ENCODE measurements around the gene MAPKAPK5. TPM values are rescaled to one million over a fixed set of nuclear protein-coding genes. Genes with fewer than 3 reads are reported as not detected.

Gene MAPKAPK5
- total and polyA plus RNA-seq, 2 donors (not counting 3 experiments of a cell fraction or from before 2014, with no cell fraction given): 22.8 to 47.1 TPM

DNA sequence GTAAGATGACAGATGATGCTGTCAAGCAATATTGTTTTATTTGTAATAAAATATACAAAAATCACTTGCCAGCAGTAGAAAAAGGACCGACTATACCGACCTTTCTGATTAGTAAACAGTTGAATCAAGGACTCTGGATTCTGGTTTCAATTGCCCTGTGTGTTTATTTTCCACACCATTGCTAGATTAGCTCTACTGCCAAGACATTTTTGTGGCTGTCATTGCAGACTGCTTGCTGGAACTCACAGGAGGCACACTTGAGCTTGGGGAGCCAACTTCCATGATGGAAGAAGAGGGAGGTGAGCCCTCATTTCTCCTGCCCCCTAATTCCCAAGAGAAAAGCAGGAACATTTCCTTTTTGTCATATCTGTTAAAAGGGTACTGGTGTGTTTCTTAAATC lies 51.3 kb downstream of the MAPKAPK5 start:
- H3K9ac ChIP-seq (replicated peaks; ENCODE audit: extremely low read depth, insufficient read depth, low read length): no peak overlapping the region
- H3K79me2 ChIP-seq (ENCODE audit: control insufficient read depth, insufficient read depth, low read length): no peaks in the 10 kb centered on the region
- no peak overlapping the region for H2AFZ ChIP-seq (ENCODE audit: low read depth, low read length)
- ChIA-PET CTCF (no interaction called here), POLR2A (no interaction called here)
- no peak overlapping the region for H3K4me3 ChIP-seq (replicated peaks in 1 of 3; ENCODE audit: insufficient read depth in 1 of 3, low read depth in 1 of 3, low read length in 3 of 3)
- DNase-seq (ENCODE audit: low read depth, low spot score) (no peak), FAIRE-seq (no peak)
- H3K9me1 ChIP-seq (replicated peaks; ENCODE audit: control insufficient read depth, extremely low read depth, insufficient read depth, low read length): no peaks in the 10 kb centered on the region
- H3K36me3 ChIP-seq (ENCODE audit: control insufficient read depth in 2 of 2, extremely low read depth in 1 of 2, insufficient read depth in 2 of 2, low read length in 2 of 2): peaks cover 16 to 19% of the 10 kb centered on the region in 2 experiments
- H3K27me3 ChIP-seq (ENCODE audit: control insufficient read depth in 2 of 2, insufficient read depth in 2 of 2, low read length in 2 of 2): no peaks in the 10 kb centered on the region
- TF ChIP-seq, protein P1, sequence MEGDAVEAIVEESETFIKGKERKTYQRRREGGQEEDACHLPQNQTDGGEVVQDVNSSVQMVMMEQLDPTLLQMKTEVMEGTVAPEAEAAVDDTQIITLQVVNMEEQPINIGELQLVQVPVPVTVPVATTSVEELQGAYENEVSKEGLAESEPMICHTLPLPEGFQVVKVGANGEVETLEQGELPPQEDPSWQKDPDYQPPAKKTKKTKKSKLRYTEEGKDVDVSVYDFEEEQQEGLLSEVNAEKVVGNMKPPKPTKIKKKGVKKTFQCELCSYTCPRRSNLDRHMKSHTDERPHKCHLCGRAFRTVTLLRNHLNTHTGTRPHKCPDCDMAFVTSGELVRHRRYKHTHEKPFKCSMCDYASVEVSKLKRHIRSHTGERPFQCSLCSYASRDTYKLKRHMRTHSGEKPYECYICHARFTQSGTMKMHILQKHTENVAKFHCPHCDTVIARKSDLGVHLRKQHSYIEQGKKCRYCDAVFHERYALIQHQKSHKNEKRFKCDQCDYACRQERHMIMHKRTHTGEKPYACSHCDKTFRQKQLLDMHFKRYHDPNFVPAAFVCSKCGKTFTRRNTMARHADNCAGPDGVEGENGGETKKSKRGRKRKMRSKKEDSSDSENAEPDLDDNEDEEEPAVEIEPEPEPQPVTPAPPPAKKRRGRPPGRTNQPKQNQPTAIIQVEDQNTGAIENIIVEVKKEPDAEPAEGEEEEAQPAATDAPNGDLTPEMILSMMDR (IDR thresholded peaks at IDR 0.05; ENCODE audit: extremely low read depth in 1 of 2, insufficient read depth in 1 of 2, low read depth in 1 of 2, low read length in 2 of 2): no peak
- TF ChIP-seq POLR2AphosphoS5 (IDR thresholded peaks at IDR 0.05; ENCODE audit: insufficient read depth, low read depth, low read length) (no peak), MYC (IDR thresholded peaks at IDR 0.05; ENCODE audit: low read depth, low read length) (no peak), POLR2A (IDR thresholded peaks at IDR 0.05; ENCODE audit: low read depth, low read length) (no peak), JUN (IDR thresholded peaks at IDR 0.05; ENCODE audit: borderline replicate concordance, insufficient read depth, insufficient read length, low read depth) (no peak), GATA2 (IDR thresholded peaks at IDR 0.05; ENCODE audit: insufficient read depth, insufficient read length, low read depth, low read length) (no peak), FOS (IDR thresholded peaks at IDR 0.05; ENCODE audit: borderline replicate concordance, insufficient read depth, low read length) (no peak), EZH2 (IDR thresholded peaks at IDR 0.05; ENCODE audit: borderline replicate concordance, low read depth, low read length, severe bottlenecking) (no peak)
- TF ChIP-seq, protein P2, sequence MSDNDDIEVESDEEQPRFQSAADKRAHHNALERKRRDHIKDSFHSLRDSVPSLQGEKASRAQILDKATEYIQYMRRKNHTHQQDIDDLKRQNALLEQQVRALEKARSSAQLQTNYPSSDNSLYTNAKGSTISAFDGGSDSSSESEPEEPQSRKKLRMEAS (IDR thresholded peaks at IDR 0.05; ENCODE audit: insufficient read depth, insufficient read length): no peak
- BruUV-seq (replicated peaks): no TSS peak
- H3K4me1 ChIP-seq (ENCODE audit: control insufficient read depth, extremely low read depth, insufficient read depth, low read length): no peaks in the 10 kb centered on the region
- no peaks in the 10 kb centered on the region for H4K20me1 ChIP-seq (replicated peaks; ENCODE audit: control insufficient read depth, extremely low read depth, insufficient read depth, low read length)
- no peak overlapping the region for H3K27ac ChIP-seq (ENCODE audit: insufficient read depth, low read depth, low read length)
- no peak overlapping the region for H3K4me2 ChIP-seq (ENCODE audit: insufficient read depth, low read length)
- intact Hi-C loops (cut with micrococcal nuclease): no loop called here
- dilution Hi-C loops (cut with MboI; ENCODE audit: extremely low pct_ligation_motif_present, low sequenced_read_pairs): no loop called here
- no peaks in the 10 kb centered on the region for H3K9me3 ChIP-seq (replicated peaks; ENCODE audit: control insufficient read depth, insufficient read depth, low read length)

Measured in endothelial cell of umbilical vein (primary cell).